Testis (tissue), 2 donors: ENCODE results near the gene GNGT2.
A peak's percentile ranks its signal among the peaks of the same experiment; 100 is the strongest.

Experiments used
- POLR2A ChIP-seq: fragments of 450-650 bp; IDR thresholded peaks from one replicate; pipeline ENCODE4 v1.6.1; 2017; ENCODE audit warnings: antibody characterized with exemption, mild to moderate bottlenecking, moderate library complexity
- TF ChIP-seq, protein P1 (sequence below), 3 experiments: fragments of 450-650 bp in 2 of 3; fragments of 200-600 bp in 1 of 3; sonication (generic) in 1 of 3; IDR thresholded peaks; one replicate each; pipeline ENCODE4 v1.5.1; 2016 to 2019; ENCODE audit warnings: antibody characterized with exemption in 3 of 3, mild to moderate bottlenecking in 2 of 3, moderate library complexity in 1 of 3

DNA sequence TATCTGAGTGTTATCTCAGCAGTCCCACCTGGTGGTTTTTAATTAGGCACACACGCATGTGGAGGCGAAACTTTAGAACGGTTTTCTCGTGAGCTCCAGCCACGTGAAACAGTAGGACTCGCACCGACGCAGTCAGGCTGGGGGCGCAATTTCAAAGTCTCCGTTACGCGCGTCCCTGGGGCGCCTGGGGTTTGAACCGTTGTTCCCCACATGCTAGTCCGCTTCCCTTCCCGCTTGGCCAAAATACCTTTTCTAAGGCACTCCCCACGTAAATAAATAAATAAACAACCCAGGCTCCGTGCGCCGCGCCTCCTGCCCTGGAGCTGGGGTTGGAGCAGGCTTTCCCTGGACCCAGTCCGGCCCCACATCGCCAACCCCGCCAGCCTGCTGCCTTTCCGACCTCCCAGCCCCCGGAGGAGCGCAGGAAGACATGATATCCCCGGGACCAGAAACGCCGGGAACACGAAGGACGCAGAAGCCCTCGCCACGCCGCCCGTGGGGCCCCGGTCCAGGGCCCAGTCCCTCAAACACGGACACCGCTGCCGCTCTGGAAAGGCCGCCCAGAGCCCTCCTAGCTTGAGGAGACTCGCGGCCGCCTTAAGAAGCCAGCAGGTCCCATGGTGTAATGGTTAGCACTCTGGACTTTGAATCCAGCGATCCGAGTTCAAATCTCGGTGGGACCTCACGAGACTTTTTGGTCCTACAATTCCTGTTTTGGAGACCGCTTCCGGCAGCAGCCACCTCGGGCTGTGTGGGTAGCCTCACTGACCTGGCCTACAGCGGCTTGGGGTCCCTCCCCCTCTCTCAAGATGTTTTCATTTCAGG lies 18.2 kb downstream of the GNGT2 start:
- TF ChIP-seq, protein P1, sequence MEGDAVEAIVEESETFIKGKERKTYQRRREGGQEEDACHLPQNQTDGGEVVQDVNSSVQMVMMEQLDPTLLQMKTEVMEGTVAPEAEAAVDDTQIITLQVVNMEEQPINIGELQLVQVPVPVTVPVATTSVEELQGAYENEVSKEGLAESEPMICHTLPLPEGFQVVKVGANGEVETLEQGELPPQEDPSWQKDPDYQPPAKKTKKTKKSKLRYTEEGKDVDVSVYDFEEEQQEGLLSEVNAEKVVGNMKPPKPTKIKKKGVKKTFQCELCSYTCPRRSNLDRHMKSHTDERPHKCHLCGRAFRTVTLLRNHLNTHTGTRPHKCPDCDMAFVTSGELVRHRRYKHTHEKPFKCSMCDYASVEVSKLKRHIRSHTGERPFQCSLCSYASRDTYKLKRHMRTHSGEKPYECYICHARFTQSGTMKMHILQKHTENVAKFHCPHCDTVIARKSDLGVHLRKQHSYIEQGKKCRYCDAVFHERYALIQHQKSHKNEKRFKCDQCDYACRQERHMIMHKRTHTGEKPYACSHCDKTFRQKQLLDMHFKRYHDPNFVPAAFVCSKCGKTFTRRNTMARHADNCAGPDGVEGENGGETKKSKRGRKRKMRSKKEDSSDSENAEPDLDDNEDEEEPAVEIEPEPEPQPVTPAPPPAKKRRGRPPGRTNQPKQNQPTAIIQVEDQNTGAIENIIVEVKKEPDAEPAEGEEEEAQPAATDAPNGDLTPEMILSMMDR (IDR thresholded peaks at IDR 0.05), result peak in 2 of 3 experiments; percentile 5 to 19
- no peak for TF ChIP-seq POLR2A
